Measurements from ENCODE around the gene MYADML2.

MYADML2 gene

GRCh38 chr17:81895400-81895799 is 51.6 kb downstream of the MYADML2 start:
- DNase-seq: no peak

DNA sequence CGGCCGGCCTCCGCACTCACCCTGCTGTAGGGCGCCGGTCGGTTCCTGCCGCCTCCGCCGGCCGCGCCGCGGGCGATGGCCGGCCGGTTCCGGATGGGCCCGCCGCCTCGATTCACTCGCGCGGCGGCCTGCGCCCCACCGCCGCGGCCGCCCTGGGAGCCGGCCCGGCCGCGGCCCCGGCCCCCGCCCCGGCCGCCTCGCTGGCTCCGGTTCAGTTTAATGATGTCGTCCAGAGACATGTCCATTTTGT is 55.8 kb downstream of the MYADML2 start:
- DNase-seq: no peak

- no peak for DNase-seq
Measured at GRCh38 chr17:81890447-81891302, 56.4 kb downstream of the MYADML2 start.
